PC-9 (cell line): ENCODE results near the gene ADTRP.

ENCODE experiments used
- EZH2 ChIP-seq: fragments of 200-600 bp; sonication (generic); IDR thresholded peaks from 2 replicates; pipeline ENCODE4 v1.8.0; 2017; ENCODE audit warnings: antibody characterized with exemption, low read depth
- TF ChIP-seq, protein P1 (sequence below): fragments of 200-600 bp; sonication (generic); conservative IDR thresholded peaks from 2 replicates; pipeline ENCODE4 v1.6.1; 2017; ENCODE audit warnings: mixed run types, antibody characterized with exemption, mild to moderate bottlenecking, moderate library complexity

DNA sequence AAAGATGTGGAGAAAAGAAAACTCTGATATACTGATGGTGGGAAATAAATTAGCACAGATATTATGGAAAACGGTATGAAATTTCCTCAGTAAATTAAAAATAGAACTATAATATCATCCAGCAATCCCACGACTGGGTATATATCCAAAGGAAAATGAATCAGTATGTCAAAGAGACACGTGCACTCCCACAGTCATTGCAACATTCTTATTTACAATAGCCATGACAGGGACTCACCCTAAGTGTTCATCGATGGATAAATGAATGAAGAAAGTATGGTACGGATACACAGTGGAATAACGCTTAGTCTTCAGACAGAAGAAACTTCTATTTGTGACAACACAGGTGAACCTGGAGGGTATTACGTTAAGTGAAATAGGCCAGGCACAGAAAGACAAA is 5.7 kb upstream of the ADTRP start:
- TF ChIP-seq, protein P1, sequence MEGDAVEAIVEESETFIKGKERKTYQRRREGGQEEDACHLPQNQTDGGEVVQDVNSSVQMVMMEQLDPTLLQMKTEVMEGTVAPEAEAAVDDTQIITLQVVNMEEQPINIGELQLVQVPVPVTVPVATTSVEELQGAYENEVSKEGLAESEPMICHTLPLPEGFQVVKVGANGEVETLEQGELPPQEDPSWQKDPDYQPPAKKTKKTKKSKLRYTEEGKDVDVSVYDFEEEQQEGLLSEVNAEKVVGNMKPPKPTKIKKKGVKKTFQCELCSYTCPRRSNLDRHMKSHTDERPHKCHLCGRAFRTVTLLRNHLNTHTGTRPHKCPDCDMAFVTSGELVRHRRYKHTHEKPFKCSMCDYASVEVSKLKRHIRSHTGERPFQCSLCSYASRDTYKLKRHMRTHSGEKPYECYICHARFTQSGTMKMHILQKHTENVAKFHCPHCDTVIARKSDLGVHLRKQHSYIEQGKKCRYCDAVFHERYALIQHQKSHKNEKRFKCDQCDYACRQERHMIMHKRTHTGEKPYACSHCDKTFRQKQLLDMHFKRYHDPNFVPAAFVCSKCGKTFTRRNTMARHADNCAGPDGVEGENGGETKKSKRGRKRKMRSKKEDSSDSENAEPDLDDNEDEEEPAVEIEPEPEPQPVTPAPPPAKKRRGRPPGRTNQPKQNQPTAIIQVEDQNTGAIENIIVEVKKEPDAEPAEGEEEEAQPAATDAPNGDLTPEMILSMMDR: no peak
- no peak for TF ChIP-seq EZH2
